ENCODE data around the gene RPS4Y1.
"Not testable (repeated sequence)": the region's sequence is repeated elsewhere in the genome, so short reads cannot be mapped to it uniquely, and the experiment has no call there.

Gene RPS4Y1

DNA sequence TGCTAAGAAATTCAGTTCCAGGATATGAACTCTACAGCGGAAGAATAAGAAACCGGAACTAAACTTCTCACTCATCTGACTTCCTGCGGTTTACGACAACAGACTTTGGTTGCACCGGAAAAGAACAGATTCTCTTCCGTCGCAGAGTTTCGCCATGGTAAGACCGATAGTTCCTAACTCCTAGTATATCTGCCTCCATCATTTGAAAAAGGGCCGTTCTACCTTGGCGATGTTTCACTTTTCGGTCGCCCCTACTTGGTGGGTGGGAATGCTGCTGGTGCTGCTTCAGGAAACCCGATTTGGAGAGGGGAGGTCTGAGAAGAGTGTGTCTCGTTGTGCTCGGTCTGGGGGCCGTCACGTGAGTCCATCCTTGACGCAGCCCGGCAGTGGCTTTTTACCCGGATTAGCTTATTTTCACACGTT lies at the start of gene RPS4Y1:
Gene RPS4Y1 (plus strand): TSS at position 132 of the 423 bp plus-strand sequence. CDS start 23 bp downstream, at position 155.
- DNase-seq (ENCODE audit: low read depth), result peak; percentile 22

GRCh38 chrY:2796977-2797523 lies 44.4 kb upstream of the RPS4Y1 start:
- DNase-seq (ENCODE audit: low read depth), result no peak

DNA sequence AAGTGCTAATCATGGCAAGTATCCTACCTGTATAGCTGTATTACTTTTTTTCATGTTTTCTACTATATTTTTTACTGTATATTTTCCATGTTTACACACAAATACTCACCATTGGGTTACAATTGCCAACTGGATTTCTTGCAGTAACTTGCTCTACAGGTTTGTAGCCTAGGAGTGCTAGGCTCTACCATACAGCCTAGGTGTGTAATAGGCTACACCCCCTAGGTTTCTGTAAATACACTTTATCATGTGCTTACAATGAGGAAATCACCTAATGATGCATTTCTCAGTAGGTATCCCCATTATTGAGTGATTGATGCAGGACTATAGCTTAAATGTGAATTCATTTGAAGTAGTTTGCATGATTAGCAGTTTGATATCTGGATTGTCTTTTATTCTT lies 43.4 kb upstream of the RPS4Y1 start:
- no peak for DNase-seq (ENCODE audit: low read depth)

- DNase-seq (ENCODE audit: low read depth), result no peak
These were observed 41.2 kb upstream of the RPS4Y1 start for GRCh38 chrY:2800246-2800645.

DNA sequence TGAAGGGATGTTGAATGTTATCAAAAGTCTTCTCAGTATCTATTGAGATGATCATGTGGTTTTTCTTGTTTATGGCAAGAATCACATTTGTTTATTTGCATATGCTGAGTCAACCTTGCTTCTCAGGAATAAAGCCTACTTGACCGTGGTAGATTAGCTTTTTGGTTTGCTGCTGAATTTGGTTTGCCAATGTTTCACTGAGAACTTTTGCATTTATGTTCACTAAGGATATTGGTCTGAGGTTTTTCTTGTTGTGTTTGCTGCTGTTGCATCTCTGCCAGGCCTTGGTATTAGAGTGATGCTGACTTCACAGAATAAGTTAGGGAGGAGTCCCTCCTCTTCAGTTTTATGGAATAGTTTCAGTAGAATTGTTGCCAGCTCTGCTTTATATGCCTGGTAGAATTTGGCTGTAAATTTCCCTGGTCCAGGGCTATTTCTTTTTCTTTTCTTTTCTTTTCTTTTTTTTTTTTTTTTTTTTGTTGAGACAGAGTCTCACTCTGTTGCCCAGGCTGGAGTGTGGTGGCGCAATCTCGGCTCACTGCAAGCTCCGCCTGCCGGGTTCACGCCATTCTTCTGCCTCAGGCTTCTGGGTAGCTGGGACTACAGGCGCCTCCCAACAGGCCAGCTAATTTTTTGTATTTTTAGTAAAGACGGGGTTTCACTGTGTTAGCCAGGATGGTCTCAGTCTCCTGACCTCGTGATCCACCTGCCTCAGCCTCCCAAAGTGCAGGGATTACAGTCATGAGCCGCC lies 24.1 kb upstream of the RPS4Y1 start:
- not testable (repeated sequence) for DNase-seq (ENCODE audit: low read depth)

GRCh38 chrY:2824471-2824870 lies 16.9 kb upstream of the RPS4Y1 start:
- DNase-seq (ENCODE audit: low read depth), result no peak

DNA sequence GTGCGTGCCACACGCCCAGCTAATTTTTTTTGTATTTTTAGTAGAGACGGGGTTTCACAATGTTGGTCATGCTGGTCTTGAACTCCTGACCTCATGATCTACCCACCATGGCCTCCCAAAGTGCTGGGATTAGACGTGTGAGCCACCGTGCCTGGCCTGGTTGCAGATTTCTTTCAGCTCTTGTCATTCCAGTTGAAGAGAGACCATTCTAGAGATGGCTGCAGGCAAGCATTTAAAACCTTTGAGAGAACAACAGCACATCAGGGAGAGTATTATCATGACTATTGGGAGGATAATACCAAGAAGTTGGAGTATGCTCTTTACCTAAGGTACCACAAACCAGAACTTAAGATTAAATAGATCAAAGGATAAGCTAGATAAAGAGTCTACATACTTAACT lies 12.9 kb upstream of the RPS4Y1 start:
- no peak for DNase-seq (ENCODE audit: low read depth)

- no peak for DNase-seq (ENCODE audit: low read depth)
These were observed 6.2 kb upstream of the RPS4Y1 start for GRCh38 chrY:2835230-2835629.

DNA sequence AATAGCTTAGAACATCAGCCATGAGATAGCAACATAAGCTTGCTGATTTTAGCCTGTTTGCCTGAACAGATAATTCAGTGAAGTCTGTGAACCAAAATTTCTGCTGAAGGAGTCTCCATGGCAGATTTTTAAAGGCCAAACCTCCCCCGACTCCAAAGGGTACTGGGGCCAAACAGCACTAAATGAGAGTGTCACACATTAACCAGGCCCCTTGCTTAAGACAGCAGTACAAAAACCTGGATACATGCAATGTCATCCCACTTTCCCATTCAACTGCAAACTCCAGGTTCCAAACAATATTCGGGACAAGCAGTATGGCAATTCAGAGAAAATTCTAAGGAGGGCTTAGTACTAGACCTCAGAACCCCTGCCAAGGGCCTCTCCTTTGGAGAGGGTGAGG lies 4.3 kb upstream of the RPS4Y1 start:
- no peak for DNase-seq (ENCODE audit: low read depth)

DNA sequence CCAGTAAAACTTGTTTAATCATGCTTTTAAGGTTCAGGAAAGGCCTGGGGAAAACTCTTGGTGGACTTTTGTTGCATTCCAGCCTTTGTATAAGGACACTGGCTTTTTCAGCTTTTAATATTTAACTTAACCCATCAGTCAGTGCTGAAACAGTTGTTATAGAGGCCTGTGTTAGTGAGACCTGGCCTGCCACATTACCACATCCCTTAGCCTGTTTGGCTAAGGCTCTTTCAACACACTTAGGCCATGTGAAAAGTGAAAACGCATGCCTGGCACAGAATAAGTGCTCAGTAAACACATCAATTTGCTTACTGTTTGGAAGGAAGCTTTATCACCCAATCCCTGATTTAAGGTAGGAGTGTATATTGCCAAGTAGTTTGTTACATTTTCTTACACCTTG lies 3.5 kb upstream of the RPS4Y1 start:
- no peak for DNase-seq (ENCODE audit: low read depth)

DNA sequence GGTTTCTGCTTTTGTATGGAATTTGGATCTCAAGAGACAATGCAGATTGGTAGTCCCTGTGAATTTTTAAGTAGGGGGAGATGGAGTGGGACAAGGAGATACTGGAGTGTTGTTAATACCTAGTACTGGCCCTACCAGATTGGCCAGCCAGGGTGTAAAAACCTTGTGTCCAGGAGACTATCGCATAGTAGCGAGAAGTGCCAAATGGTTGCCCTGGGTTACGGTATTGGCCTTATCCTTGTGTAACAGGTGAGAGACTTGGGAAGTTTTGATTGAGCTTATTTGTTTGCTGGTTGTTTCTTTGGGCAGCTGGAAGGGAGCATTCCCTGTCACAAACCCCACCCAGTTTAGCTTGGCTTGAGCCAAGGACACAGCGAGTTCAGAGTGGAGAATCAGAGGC lies 5.4 kb downstream of the RPS4Y1 start:
- no peak for DNase-seq (ENCODE audit: low read depth)

DNA sequence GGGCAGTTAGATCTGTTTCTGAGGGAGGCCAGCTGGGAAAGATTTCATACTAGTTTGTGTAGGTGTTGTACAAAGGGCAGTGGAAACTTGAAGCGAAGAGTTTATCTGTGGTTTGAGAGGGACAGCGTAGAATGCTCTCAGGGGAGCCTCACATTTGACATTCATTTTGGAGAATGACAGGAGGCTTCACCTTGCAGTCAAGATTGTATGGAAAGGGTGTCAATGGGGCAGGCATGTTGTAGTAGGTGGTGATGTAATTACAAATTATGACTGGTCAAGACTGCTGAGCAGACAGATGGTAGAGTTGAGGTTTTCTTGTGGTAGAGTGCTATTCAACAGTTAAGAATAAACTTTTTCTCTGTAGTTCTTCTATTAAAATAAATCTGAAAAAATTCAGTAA lies 7.0 kb downstream of the RPS4Y1 start:
- no peak for DNase-seq (ENCODE audit: low read depth)

- no peak for DNase-seq (ENCODE audit: low read depth)
These were observed 8.0 kb downstream of the RPS4Y1 start for GRCh38 chrY:2849368-2849767.

- DNase-seq (ENCODE audit: low read depth), result no peak
These were observed 12.9 kb downstream of the RPS4Y1 start for GRCh38 chrY:2854145-2854774.

DNA sequence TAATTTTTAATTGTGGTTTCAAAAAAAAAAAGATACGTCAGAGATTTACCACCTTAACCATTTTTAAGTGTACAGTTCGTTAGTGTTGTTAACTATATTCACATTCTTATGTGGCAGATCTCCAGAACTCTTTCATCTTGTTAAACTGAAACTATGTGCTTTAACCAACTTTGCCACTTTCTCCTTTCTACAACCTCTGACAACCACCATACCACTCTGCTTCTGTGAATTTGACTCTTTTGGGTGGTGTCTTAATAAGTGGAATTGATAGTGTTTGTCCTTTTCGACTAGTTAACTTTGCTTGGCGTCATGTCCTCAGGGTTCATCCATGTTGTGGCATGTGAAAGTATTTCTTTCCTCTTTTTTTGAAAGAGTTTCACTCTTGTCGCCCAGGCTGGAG lies 15.7 kb downstream of the RPS4Y1 start:
- no peak for DNase-seq (ENCODE audit: low read depth)

DNA sequence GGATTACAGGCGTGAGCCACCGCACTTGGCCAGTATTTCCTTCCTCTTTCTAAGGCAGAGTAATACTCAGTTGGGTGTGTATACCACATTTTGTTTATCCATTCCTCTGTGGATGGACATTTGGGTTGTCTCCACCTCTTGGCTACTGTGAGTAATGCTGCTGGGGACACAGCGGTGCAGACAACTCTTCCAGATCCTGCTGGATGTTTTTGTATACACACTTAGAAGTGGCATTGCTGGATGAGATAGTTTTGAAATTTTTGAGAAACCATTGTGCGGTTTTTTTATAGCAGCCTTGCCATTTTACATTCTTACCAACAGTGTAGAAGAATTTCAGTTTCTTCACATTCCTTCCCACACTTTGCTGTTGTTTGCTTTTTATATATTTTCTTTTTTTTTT lies 16.3 kb downstream of the RPS4Y1 start:
- DNase-seq (ENCODE audit: low read depth), result no peak

- DNase-seq (ENCODE audit: low read depth), result no peak
These were observed 18.4 kb downstream of the RPS4Y1 start for GRCh38 chrY:2859782-2860181.

- DNase-seq (ENCODE audit: low read depth), result no peak
These were observed 19.1 kb downstream of the RPS4Y1 start for GRCh38 chrY:2860511-2860910.

GRCh38 chrY:2866581-2866980 lies 25.2 kb downstream of the RPS4Y1 start:
- DNase-seq (ENCODE audit: low read depth), result no peak

GRCh38 chrY:2867469-2867868 lies 26.1 kb downstream of the RPS4Y1 start:
- DNase-seq (ENCODE audit: low read depth), result no peak

DNA sequence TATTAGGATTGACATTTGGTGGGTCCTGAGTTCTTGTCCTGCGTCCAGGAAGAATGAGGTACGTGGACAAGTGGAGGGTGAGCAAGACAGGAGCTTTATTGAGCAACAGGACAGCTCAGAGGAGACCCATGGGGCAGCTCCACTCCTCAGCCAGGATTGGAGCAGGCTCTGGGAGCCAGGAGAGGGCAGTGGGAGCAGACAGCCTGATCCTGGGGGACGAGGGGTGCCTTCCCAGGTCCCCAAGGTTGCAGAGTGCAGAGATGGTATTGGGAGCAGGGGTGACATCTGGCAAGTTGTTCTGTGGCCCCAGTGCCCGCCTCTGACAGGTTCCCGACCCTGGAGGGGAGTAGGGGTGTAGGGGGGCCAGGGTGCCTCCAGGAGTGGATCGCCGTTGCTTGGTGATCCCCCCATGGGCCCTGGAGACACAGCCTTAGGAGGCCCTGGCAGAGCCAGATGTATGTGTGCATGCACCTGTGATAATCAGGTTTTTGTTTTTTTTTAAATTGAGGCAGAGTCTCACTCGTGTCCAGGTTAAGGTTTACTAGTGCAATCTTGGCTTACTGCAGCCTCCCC lies 26.7 kb downstream of the RPS4Y1 start:
- no peak for DNase-seq (ENCODE audit: low read depth)

- DNase-seq (ENCODE audit: low read depth), result not testable (repeated sequence)
These were observed 30.8 kb downstream of the RPS4Y1 start for GRCh38 chrY:2872234-2872633.

DNA sequence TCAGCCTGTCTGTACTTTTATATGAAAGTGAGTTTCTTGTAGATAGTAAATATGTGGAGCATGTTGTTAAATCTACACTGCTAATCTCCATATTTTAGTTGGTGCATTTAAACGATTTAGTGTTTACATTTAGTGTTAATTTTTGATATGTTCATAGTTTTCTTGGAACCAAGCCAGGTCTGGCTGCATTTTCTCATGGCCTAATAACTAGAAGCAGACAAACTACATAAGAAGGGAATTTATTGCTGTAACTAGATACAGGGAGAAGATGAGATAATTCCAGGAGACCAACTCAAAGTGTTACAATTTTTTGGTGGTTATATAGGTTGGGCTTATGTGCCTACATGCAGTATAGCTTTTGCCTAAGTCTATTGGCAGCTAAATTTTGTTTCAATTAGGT lies 32.8 kb downstream of the RPS4Y1 start:
- DNase-seq (ENCODE audit: low read depth), result no peak

Measured in stimulated activated CD4-positive, alpha-beta T cell treated with anti-CD3 and anti-CD28 coated beads, Interleukin-2, amount 100 ng/mL, for 4 hours (primary cell).